ENCODE data around the gene BANF2. TPM values are rescaled to one million over a fixed set of nuclear protein-coding genes. Genes with fewer than 3 reads are reported as not detected.

The BANF2 gene
- total RNA-seq, 1 experiment from 2014 or later, result not detected

DNA sequence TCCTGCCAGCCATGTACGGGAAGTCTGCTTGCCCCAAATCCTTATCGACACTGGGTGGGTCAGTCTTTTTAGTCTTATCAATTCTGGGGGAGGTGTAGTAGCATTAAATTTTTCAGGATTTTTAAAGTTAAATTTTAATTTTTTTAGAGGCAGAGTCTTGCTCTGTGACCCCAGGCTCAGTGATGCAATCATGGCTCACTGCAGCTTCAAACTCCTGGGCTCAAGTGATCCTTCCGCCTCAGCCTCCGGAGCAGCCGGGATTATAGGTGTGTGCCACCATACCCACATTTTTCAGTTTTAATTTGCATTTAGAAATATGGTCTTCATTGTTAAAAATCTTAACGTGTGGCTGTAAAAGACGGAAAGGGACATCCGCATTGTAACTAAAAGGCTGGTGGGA is 51.9 kb downstream of the BANF2 start:
- Histone ChIP-seq H4K20me1 (ENCODE audit: control insufficient read depth, insufficient read depth, insufficient read length) (no peaks in the 10 kb centered on the region), H4K5ac (ENCODE audit: insufficient read length, low read depth, low read length) (no peak overlapping the region), H3K23me2 (ENCODE audit: insufficient read length, low read depth, low read length, poor library complexity, severe bottlenecking) (no peaks in the 10 kb centered on the region), H2BK5ac (ENCODE audit: insufficient read length, low read length) (no peak overlapping the region), H2BK120ac (ENCODE audit: low read depth, low read length, poor library complexity, severe bottlenecking) (no peak overlapping the region), H3K9me3 (ENCODE audit: control insufficient read depth, low read depth, low read length) (no peaks in the 10 kb centered on the region), H4K91ac (ENCODE audit: insufficient read length, low read depth, low read length) (no peak overlapping the region), H3K4ac (ENCODE audit: low read depth, low read length) (no peak overlapping the region), H3K14ac (ENCODE audit: insufficient read depth, low read length) (no peak overlapping the region), H2AFZ (ENCODE audit: low read length) (no peak overlapping the region), H3K56ac (ENCODE audit: insufficient read length, low read depth, low read length) (no peak overlapping the region), H2BK12ac (ENCODE audit: insufficient read length, low read depth, low read length) (no peak overlapping the region), H2BK20ac (ENCODE audit: low read depth, low read length, poor library complexity, severe bottlenecking) (no peak overlapping the region), H3K18ac (ENCODE audit: insufficient read length, low read depth, low read length) (no peak overlapping the region), H3T11ph (ENCODE audit: low read length) (no peak overlapping the region), H3K4me2 (ENCODE audit: insufficient read depth, insufficient read length, low read length) (no peak overlapping the region), H3K9ac (ENCODE audit: extremely low read depth, insufficient read length, low read length) (no peak overlapping the region), H3K4me1 (ENCODE audit: insufficient read depth, low read length) (peaks cover 3% of the 10 kb centered on the region; the same call in 1 of the 2 replicates), H3K23ac (ENCODE audit: insufficient read length, low read depth, low read length) (no peak overlapping the region), H3K27me3 (ENCODE audit: insufficient read depth, low read length) (no peaks in the 10 kb centered on the region), H3K27ac (ENCODE audit: insufficient read length, low read depth, low read length) (no peak overlapping the region), H3K79me1 (ENCODE audit: insufficient read depth, low read depth, low read length, poor library complexity, severe bottlenecking) (no peaks in the 10 kb centered on the region), H4K8ac (replicated peaks; ENCODE audit: insufficient read length, low read depth, low read length) (no peak overlapping the region), H2BK15ac (ENCODE audit: low read depth, low read length) (no peak overlapping the region), H3K79me2 (ENCODE audit: insufficient read depth, low read length) (no peaks in the 10 kb centered on the region), H2AK5ac (ENCODE audit: insufficient read length, low read length) (no peak overlapping the region)
- DNase-seq, result no peak
- H3K4me3 Mint-ChIP-seq, result no peak overlapping the region; a peak in 1 of 5 replicates
- H3K4me1 Mint-ChIP-seq, result peaks cover 39 to 44% of the 10 kb centered on the region in 2 experiments
- H3K27me3 Mint-ChIP-seq (ENCODE audit: low read depth), result peaks cover 22% of the 10 kb centered on the region
- TF ChIP-seq, protein P1, sequence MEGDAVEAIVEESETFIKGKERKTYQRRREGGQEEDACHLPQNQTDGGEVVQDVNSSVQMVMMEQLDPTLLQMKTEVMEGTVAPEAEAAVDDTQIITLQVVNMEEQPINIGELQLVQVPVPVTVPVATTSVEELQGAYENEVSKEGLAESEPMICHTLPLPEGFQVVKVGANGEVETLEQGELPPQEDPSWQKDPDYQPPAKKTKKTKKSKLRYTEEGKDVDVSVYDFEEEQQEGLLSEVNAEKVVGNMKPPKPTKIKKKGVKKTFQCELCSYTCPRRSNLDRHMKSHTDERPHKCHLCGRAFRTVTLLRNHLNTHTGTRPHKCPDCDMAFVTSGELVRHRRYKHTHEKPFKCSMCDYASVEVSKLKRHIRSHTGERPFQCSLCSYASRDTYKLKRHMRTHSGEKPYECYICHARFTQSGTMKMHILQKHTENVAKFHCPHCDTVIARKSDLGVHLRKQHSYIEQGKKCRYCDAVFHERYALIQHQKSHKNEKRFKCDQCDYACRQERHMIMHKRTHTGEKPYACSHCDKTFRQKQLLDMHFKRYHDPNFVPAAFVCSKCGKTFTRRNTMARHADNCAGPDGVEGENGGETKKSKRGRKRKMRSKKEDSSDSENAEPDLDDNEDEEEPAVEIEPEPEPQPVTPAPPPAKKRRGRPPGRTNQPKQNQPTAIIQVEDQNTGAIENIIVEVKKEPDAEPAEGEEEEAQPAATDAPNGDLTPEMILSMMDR (conservative IDR thresholded peaks at IDR 0.05), result no peak
- peak overlapping the region in 1 of 3 experiments; percentile 74; a peak in 1 of 7 replicates for H3K27ac Mint-ChIP-seq
- H3K9me3 Mint-ChIP-seq, result peaks cover 7 to 11% of the 10 kb centered on the region in 2 experiments; a peak in 4 of 5 replicates
- no CpG with 5 or more reads among the region's 8 CpGs for WGBS (ENCODE audit: extremely low coverage, insufficient read length, low lambda C conversion rate)
- H3K36me3 Mint-ChIP-seq (ENCODE audit: insufficient read depth in 1 of 3, low read depth in 3 of 3), result peaks cover 0 to 7% (median 0%) of the 10 kb centered on the region in 3 experiments; a peak in 4 of 7 replicates
